Heart right ventricle (tissue), 16 donors: ENCODE data around the gene RMDN2. TPM values are rescaled to one million over a fixed set of nuclear protein-coding genes. Genes with fewer than 3 reads are reported as not detected.

ENCODE experiments used
- ATAC-seq, 8 donors: fragments of 200-7000 bp; cut with Tn5 transposase; one replicate each; pipeline ENCODE4 v1.9.1; 2020; ENCODE audit warnings: mild to moderate bottlenecking in 8 of 8, moderate library complexity in 8 of 8, moderate number of reproducible peaks in 1 of 8
- DNase-seq, 2 donors: peaks; one replicate each; pipeline ENCODE4 v3.0.0-alpha.2; 2020
- H3K27ac ChIP-seq, 10 donors: fragments of 200-600 bp; sonication (generic) in 2 of 10; one replicate each; pipeline versions ENCODE4 v1.5.0 to v1.8.0; 2020 to 2022; ENCODE audit warnings: mild to moderate bottlenecking in 3 of 10
- H3K27me3 ChIP-seq, 7 donors: fragments of 200-600 bp; one replicate each; pipeline ENCODE4 v1.8.0; 2021 to 2022; ENCODE audit warnings: mild to moderate bottlenecking in 2 of 7
- H3K36me3 ChIP-seq, 9 donors: fragments of 200-600 bp; sonication (generic) in 1 of 9; one replicate each; pipeline versions ENCODE4 v1.5.0 to v1.8.0; 2020 to 2022; ENCODE audit warnings: mild to moderate bottlenecking in 2 of 9
- H3K4me1 ChIP-seq, 9 donors: fragments of 200-600 bp; sonication (generic) in 1 of 9; one replicate each; pipeline versions ENCODE4 v1.5.0 to v1.8.0; 2020 to 2022; ENCODE audit warnings: mild to moderate bottlenecking in 4 of 9
- H3K4me3 ChIP-seq, 10 donors: fragments of 200-600 bp; sonication (generic) in 2 of 10; one replicate each; pipeline versions ENCODE4 v1.5.0 to v1.8.0; 2020 to 2022; ENCODE audit warnings: mild to moderate bottlenecking in 7 of 10, moderate library complexity in 2 of 10
- H3K9me3 ChIP-seq, 11 donors: fragments of 200-600 bp in 10 of 11; sonication (generic) in 2 of 11; one replicate each; pipeline versions ENCODE4 v1.5.0 to v1.8.0; 2013 to 2022; ENCODE audit warnings: mild to moderate bottlenecking in 2 of 11, control low read depth in 1 of 11, moderate library complexity in 1 of 11
- WGBS, 2 donors: extraction: QIAGEN DNeasy Blood & Tissue Kit; methylation state at CpG; one replicate each; pipeline ENCODE4 v1.1.7; 2013; ENCODE audit warnings: inconsistent platforms in 1 of 2; 5-methylcytosine and 5-hydroxymethylcytosine counted together
- intact Hi-C, 10 donors: fragments of 100-400 bp; cut with DNase I; formaldehyde crosslinking; loops; one replicate each; pipeline versions ENCODE4 v1.11.1 to v1.14.2; 2022
- polyA plus RNA-seq, 2 donors: library from polyadenylated mRNA; stranded (reverse); fragments of 200-250 nt; gene quantifications; one replicate each; pipeline ENCODE4 v1.2.3, GENCODE V29; 2013
- total RNA-seq, 10 donors: library from RNA; stranded (reverse); fragmentation: NEBNext Ultra II Directional in 3 of 10; extraction: Animal tissue kit (Norgen Biotek cat#: 25700) in 3 of 10; gene quantifications; one replicate each; pipeline versions ENCODE4 v1.2.1 to v1.2.4, GENCODE V29; 2021 to 2023
- TF ChIP-seq, protein P1 (sequence below), 9 donors: fragments of 200-600 bp; sonication (generic) in 2 of 9; IDR thresholded peaks; one replicate each; pipeline versions ENCODE4 v1.5.0 to v1.8.0; 2021 to 2022; ENCODE audit warnings: antibody characterized with exemption in 9 of 9, mild to moderate bottlenecking in 5 of 9, moderate library complexity in 1 of 9
- donor health status: Arrhythmogenic right ventricular cardiomyopathy.
- donor health status: ischemic (EF 13 %, LVEDD 7.1; RV severe dilation, severe dysfunction).
- donor health status: healthy with polysubstance abuse.
- donor health status: DM: no; HTN: yes; CAD: no.
- donor health status: DM: no; HTN: no; CAD: no.
- donor health status: ischemic (EF 25% LVEDD 6.9; RV normal size, moderate dysfunction).
- donor health status: ischemic (EF 25% LVEDD 5.7; RV mildly dilated, moderate dysfunction).
- donor health status: healthy.
- donor health status: DM: yes; HTN: yes; CAD: no.
- donor health status: Ischemic cardiomyopathy.
- donor health status: ischemic (EF 35%, LVEDD 5.7; RV mildly dilated, moderate dysfunction).
- donor health status: nonischemic (EF 11% LVEDD 7.7; RV severe dilation, severe dysfunction).
- donor health status: DM: yes; HTN: yes; CAD: no.
- donor health status: PGD.
- donor health status: ischemic (EF 29% LVEDD 5.4; RV normal size, mild dysfunction).
- donor health status: nonischemic (EF 23%, LVEDD 6.1; RV moderate dilation, normal function).

The RMDN2 gene
- total and polyA plus RNA-seq, 12 donors, result 2.5 to 8.5 (median 4.9) TPM

- no peaks in the 10 kb centered on the region for H3K27me3 ChIP-seq
- 64 to 69% methylated on average over 3 of the region's 3 CpGs for WGBS, 2 donors
- ATAC-seq, result no peak
- no peak overlapping the region for H3K27ac ChIP-seq
- H3K9me3 ChIP-seq, result peaks cover 0 to 4% (median 0%) of the 10 kb centered on the region in 11 donors
- TF ChIP-seq, protein P1, sequence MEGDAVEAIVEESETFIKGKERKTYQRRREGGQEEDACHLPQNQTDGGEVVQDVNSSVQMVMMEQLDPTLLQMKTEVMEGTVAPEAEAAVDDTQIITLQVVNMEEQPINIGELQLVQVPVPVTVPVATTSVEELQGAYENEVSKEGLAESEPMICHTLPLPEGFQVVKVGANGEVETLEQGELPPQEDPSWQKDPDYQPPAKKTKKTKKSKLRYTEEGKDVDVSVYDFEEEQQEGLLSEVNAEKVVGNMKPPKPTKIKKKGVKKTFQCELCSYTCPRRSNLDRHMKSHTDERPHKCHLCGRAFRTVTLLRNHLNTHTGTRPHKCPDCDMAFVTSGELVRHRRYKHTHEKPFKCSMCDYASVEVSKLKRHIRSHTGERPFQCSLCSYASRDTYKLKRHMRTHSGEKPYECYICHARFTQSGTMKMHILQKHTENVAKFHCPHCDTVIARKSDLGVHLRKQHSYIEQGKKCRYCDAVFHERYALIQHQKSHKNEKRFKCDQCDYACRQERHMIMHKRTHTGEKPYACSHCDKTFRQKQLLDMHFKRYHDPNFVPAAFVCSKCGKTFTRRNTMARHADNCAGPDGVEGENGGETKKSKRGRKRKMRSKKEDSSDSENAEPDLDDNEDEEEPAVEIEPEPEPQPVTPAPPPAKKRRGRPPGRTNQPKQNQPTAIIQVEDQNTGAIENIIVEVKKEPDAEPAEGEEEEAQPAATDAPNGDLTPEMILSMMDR (IDR thresholded peaks at IDR 0.05), result no peak
- peaks cover 0 to 39% (median 0%) of the 10 kb centered on the region in 9 donors for H3K4me1 ChIP-seq
- DNase-seq, result no peak
- no peak overlapping the region for H3K4me3 ChIP-seq
- H3K36me3 ChIP-seq, result no peaks in the 10 kb centered on the region
- intact Hi-C loops, result loop anchor here in 3 of 10 donors (10.0 kb wide), 1 partner anchor 378 kb away; no protein-coding TSS in a partner anchor
Measured at GRCh38 chr2:37896319-37896718, 28.8 kb upstream of the RMDN2 start.

- Histone ChIP-seq H3K27me3 (no peaks in the 10 kb centered on the region), H3K4me3 (no peak overlapping the region), H3K4me1 (peaks cover 0 to 31% (median 0%) of the 10 kb centered on the region in 9 donors), H3K27ac (no peak overlapping the region), H3K36me3 (no peaks in the 10 kb centered on the region), H3K9me3 (peaks cover 0 to 4% (median 0%) of the 10 kb centered on the region in 11 donors)
- intact Hi-C loops, result loop anchor here in 3 of 10 donors (10.0 kb wide), 1 partner anchor 377 kb away; no protein-coding TSS in a partner anchor
- DNase-seq, result no peak
- TF ChIP-seq, protein P1 (IDR thresholded peaks at IDR 0.05), result no peak
- 55 to 69% methylated on average over 3 of the region's 3 CpGs for WGBS, 2 donors
- ATAC-seq, result no peak
Measured at GRCh38 chr2:37897511-37897910, 27.6 kb upstream of the RMDN2 start.

GRCh38 chr2:37898448-37898847 lies 26.6 kb upstream of the RMDN2 start:
- no peak for DNase-seq
- H3K4me1 ChIP-seq, result peaks cover 0 to 22% (median 0%) of the 10 kb centered on the region in 9 donors
- H3K4me3 ChIP-seq, result no peak overlapping the region
- peaks cover 0 to 4% (median 0%) of the 10 kb centered on the region in 11 donors for H3K9me3 ChIP-seq
- intact Hi-C loops, result loop anchor here in 3 of 10 donors (10.0 kb wide), 1 partner anchor 376 kb away; no protein-coding TSS in a partner anchor
- H3K36me3 ChIP-seq, result no peaks in the 10 kb centered on the region
- no peak overlapping the region for H3K27ac ChIP-seq
- H3K27me3 ChIP-seq, result no peaks in the 10 kb centered on the region
- ATAC-seq, result no peak
- TF ChIP-seq, protein P1 (IDR thresholded peaks at IDR 0.05), result no peak

DNA sequence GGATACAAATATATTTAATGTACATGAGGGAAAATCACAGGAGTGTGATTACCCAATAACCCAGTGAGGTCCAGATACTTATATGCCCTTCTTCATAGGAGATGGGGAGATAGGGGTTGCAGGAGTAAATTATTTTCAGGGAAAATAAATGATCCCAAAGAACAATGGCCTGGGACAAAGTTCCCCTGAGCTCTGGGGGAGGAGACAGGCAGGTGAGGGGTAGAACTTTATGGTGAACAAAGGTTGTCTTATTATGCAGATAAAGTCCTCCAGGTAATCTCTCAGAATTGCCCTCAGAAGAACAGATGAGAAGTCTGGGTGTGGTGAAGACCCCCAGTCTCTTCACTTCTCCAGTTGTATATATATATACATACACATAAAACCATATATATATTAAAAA lies 22.1 kb upstream of the RMDN2 start:
- ATAC-seq (no peak), DNase-seq (no peak)
- TF ChIP-seq, protein P1 (IDR thresholded peaks at IDR 0.05), result no peak

More for the DNA sequence above, 22.1 kb upstream of the RMDN2 start:
- intact Hi-C loops, result no loop called here
- peaks cover 0 to 4% (median 0%) of the 10 kb centered on the region in 11 donors for H3K9me3 ChIP-seq
- no peak overlapping the region for H3K4me3 ChIP-seq
- H3K27ac ChIP-seq, result no peak overlapping the region
- H3K36me3 ChIP-seq, result no peaks in the 10 kb centered on the region
- no peaks in the 10 kb centered on the region for H3K27me3 ChIP-seq
- H3K4me1 ChIP-seq, result no peaks in the 10 kb centered on the region
